Lower leg skin (tissue), 3 donors: ENCODE measurements around the gene RUNX1.

ENCODE experiments used
- CTCF ChIP-seq, 3 donors: fragments of 450-650 bp; IDR thresholded peaks; one replicate each; pipeline ENCODE4 v1.5.1; 2016; ENCODE audit warnings: antibody characterized with exemption in 3 of 3, mild to moderate bottlenecking in 3 of 3, moderate library complexity in 2 of 3
- POLR2A ChIP-seq, 2 donors: fragments of 450-650 bp; IDR thresholded peaks; one replicate each; pipeline ENCODE4 v1.6.1; 2016 to 2017; ENCODE audit warnings: antibody characterized with exemption in 2 of 2, mild to moderate bottlenecking in 1 of 2, moderate library complexity in 1 of 2

- TF ChIP-seq POLR2A (IDR thresholded peaks at IDR 0.05), result no peak
- TF ChIP-seq CTCF (IDR thresholded peaks at IDR 0.05), result no peak
Measured at GRCh38 chr21:34892209-34892608, 156.9 kb downstream of the RUNX1 start.
